Activated T-cell treated with anti-CD3 and anti-CD28 coated beads, Interleukin-2, amount 50 U/mL, for 24 hours (primary cell): ENCODE data around the gene MYOCD.

Experiments used
- DNase-seq: peaks from one replicate; pipeline ENCODE4 v3.0.0-alpha.2; 2020
- H3K27ac Mint-ChIP-seq: 2 replicates; pipeline ENCODE4 v1.8.0; 2020; ENCODE audit warnings: mild to moderate bottlenecking, mixed read lengths
- H3K27me3 Mint-ChIP-seq: 2 replicates; pipeline ENCODE4 v1.8.0; 2020; ENCODE audit warnings: mixed read lengths
- H3K36me3 Mint-ChIP-seq: 2 replicates; pipeline ENCODE4 v1.8.0; 2020; ENCODE audit warnings: low read depth, mixed read lengths
- H3K4me1 Mint-ChIP-seq: 2 replicates; pipeline ENCODE4 v1.8.0; 2020; ENCODE audit warnings: low read depth, mixed read lengths
- H3K4me3 Mint-ChIP-seq: 2 replicates; pipeline ENCODE4 v1.8.0; 2020; ENCODE audit warnings: mild to moderate bottlenecking, moderate library complexity, mixed read lengths
- H3K9me3 Mint-ChIP-seq: 2 replicates; pipeline ENCODE4 v1.8.0; 2020; ENCODE audit warnings: mixed read lengths

The MYOCD gene

GRCh38 chr17:12738624-12739023 is 72.9 kb downstream of the MYOCD start:
- no peak overlapping the region for H3K27ac Mint-ChIP-seq
- no peaks in the 10 kb centered on the region for H3K4me1 Mint-ChIP-seq
- H3K9me3 Mint-ChIP-seq, result no peaks in the 10 kb centered on the region
- no peaks in the 10 kb centered on the region for H3K27me3 Mint-ChIP-seq
- H3K4me3 Mint-ChIP-seq, result no peak overlapping the region
- no peak for DNase-seq
- no peaks in the 10 kb centered on the region for H3K36me3 Mint-ChIP-seq

DNA sequence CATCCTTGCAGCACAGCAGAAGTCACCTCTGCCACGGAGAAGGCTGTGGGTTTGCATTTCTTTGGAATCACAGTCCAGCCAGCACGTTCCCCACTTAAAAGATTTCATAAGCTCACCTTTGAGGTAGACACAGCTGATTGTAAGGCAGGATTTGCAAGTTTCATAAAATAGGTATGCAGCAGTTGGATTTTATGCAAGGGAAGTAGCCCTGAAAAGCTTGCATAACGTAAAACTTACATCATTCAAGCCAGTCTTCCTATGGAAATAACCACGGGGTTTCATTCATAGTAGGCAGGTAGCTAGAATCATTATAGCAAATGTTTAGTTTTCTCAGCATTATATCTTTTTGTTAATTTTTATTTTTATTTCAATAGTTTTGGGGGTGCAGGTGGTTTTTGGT is 73.8 kb downstream of the MYOCD start:
- no peak overlapping the region for H3K27ac Mint-ChIP-seq
- no peak for DNase-seq
- H3K4me1 Mint-ChIP-seq, result no peaks in the 10 kb centered on the region
- no peaks in the 10 kb centered on the region for H3K9me3 Mint-ChIP-seq
- H3K27me3 Mint-ChIP-seq, result no peaks in the 10 kb centered on the region
- no peak overlapping the region for H3K4me3 Mint-ChIP-seq
- H3K36me3 Mint-ChIP-seq, result no peaks in the 10 kb centered on the region

GRCh38 chr17:12743046-12743445 is 77.4 kb downstream of the MYOCD start:
- H3K9me3 Mint-ChIP-seq, result no peaks in the 10 kb centered on the region
- no peaks in the 10 kb centered on the region for H3K36me3 Mint-ChIP-seq
- no peaks in the 10 kb centered on the region for H3K27me3 Mint-ChIP-seq
- no peaks in the 10 kb centered on the region for H3K4me1 Mint-ChIP-seq
- H3K4me3 Mint-ChIP-seq, result no peak overlapping the region
- H3K27ac Mint-ChIP-seq, result no peak overlapping the region
- DNase-seq, result no peak

- H3K4me3 Mint-ChIP-seq, result no peak overlapping the region
- H3K27ac Mint-ChIP-seq, result no peak overlapping the region
- H3K27me3 Mint-ChIP-seq, result no peaks in the 10 kb centered on the region
- no peaks in the 10 kb centered on the region for H3K4me1 Mint-ChIP-seq
- H3K36me3 Mint-ChIP-seq, result no peaks in the 10 kb centered on the region
- no peak for DNase-seq
- H3K9me3 Mint-ChIP-seq, result no peaks in the 10 kb centered on the region
Measured at GRCh38 chr17:12744298-12744697, 78.6 kb downstream of the MYOCD start.

- Mint-ChIP-seq H3K36me3 (no peaks in the 10 kb centered on the region), H3K4me1 (no peaks in the 10 kb centered on the region), H3K27ac (no peak overlapping the region), H3K4me3 (no peak overlapping the region), H3K9me3 (no peaks in the 10 kb centered on the region), H3K27me3 (no peaks in the 10 kb centered on the region)
- no peak for DNase-seq
Measured at GRCh38 chr17:12744786-12745185, 79.1 kb downstream of the MYOCD start.

DNA sequence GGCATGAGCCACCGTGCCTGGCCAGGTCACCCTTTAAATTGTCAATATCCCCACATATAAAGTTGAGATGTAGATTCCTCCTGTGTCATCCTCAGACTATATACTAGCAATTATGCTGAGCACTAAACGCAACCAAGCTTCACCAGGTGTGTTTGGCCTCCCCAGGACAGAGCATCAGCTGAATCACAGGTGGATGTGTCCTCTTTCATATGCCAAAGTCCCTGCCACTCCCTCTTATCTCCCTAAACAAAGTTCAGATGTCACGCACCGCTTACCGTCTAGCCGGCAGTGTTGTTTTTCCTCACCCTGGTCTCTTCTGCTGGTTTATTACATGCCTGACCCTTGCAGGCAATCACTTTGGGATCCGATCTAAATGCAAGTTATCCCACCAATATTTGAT is 79.8 kb downstream of the MYOCD start:
- no peaks in the 10 kb centered on the region for H3K9me3 Mint-ChIP-seq
- no peaks in the 10 kb centered on the region for H3K27me3 Mint-ChIP-seq
- H3K4me1 Mint-ChIP-seq, result no peaks in the 10 kb centered on the region
- no peak overlapping the region for H3K4me3 Mint-ChIP-seq
- no peaks in the 10 kb centered on the region for H3K36me3 Mint-ChIP-seq
- no peak for DNase-seq
- no peak overlapping the region for H3K27ac Mint-ChIP-seq

GRCh38 chr17:12756786-12757185 is 91.1 kb downstream of the MYOCD start:
- Mint-ChIP-seq H3K9me3 (no peaks in the 10 kb centered on the region), H3K27me3 (no peaks in the 10 kb centered on the region), H3K27ac (no peak overlapping the region), H3K4me3 (no peak overlapping the region), H3K4me1 (no peaks in the 10 kb centered on the region), H3K36me3 (no peaks in the 10 kb centered on the region)
- DNase-seq, result no peak

- Mint-ChIP-seq H3K36me3 (no peaks in the 10 kb centered on the region), H3K4me3 (no peak overlapping the region), H3K9me3 (peaks cover 6% of the 10 kb centered on the region), H3K27ac (no peak overlapping the region), H3K4me1 (no peaks in the 10 kb centered on the region), H3K27me3 (no peaks in the 10 kb centered on the region)
- no peak for DNase-seq
Measured at GRCh38 chr17:12759090-12759489, 93.4 kb downstream of the MYOCD start.

DNA sequence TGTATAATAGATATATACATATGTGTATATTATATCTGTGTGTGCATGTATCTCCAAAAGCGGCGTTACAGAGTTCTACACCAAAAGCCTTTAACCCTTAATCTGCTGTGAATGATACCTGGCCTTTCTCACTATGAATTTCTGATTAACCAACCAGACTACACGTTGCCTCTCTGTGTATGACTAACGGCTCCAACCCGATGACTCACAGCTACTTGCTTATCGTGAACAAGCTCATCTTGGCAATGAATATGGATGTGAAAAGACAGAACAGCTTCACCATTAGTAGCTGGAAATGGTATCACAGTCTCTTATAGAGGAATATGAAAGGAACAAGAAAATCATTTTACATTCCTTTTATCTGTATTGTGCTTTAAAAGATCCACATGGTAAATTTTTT is 99.9 kb downstream of the MYOCD start:
- Mint-ChIP-seq H3K4me3 (no peak overlapping the region), H3K36me3 (no peaks in the 10 kb centered on the region), H3K9me3 (peaks cover 6% of the 10 kb centered on the region), H3K27me3 (peaks cover 7% of the 10 kb centered on the region), H3K4me1 (no peaks in the 10 kb centered on the region), H3K27ac (no peak overlapping the region)
- no peak for DNase-seq

- H3K27me3 Mint-ChIP-seq, result peaks cover 7% of the 10 kb centered on the region
- no peak overlapping the region for H3K27ac Mint-ChIP-seq
- no peaks in the 10 kb centered on the region for H3K9me3 Mint-ChIP-seq
- DNase-seq, result no peak
- no peak overlapping the region for H3K4me3 Mint-ChIP-seq
- no peaks in the 10 kb centered on the region for H3K4me1 Mint-ChIP-seq
- no peaks in the 10 kb centered on the region for H3K36me3 Mint-ChIP-seq
Measured at GRCh38 chr17:12768255-12768654, 102.6 kb downstream of the MYOCD start.

DNA sequence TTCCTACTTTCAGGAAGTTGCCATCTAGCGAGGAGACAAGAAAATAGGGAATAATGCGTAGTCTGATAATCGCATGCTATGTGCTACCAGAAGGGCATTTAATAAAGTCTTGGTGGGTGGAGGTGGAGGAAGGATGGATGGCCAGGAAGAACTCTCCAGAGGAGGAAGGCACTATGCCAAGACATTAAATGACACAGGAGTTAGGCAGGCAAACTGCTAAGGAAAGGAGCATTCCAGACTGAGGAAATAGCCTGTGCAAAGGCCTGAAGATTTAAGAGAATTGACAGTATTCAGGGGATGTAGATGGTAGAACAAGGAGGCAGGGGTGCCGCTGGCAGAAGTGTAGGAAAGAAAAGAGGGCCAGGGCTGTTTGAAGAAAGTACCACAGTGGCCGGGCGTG is 104.3 kb downstream of the MYOCD start:
- Mint-ChIP-seq H3K9me3 (no peaks in the 10 kb centered on the region), H3K4me1 (no peaks in the 10 kb centered on the region), H3K27ac (no peak overlapping the region), H3K36me3 (no peaks in the 10 kb centered on the region), H3K27me3 (peaks cover 7% of the 10 kb centered on the region), H3K4me3 (no peak overlapping the region)
- DNase-seq, result no peak

DNA sequence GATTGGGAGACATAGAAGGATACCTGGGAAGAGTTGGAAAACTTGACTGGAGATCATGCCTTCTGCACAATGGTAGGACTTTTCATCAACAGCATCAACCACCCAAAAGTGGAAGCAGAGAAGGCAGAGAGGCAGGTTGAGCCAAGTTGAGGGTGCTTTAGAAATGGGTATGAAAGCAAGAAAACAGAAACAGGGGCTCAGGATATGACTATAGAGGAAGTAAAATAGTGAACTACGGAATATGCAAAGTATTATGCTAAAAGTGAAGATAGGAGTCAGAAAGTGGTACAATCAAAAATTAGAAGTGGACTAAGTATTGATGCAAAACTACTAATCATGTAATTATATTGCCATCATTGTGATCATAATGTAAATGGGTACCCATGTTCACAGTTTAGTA is 107.5 kb downstream of the MYOCD start:
- H3K4me1 Mint-ChIP-seq, result no peaks in the 10 kb centered on the region
- DNase-seq, result no peak
- H3K4me3 Mint-ChIP-seq, result no peak overlapping the region
- no peaks in the 10 kb centered on the region for H3K36me3 Mint-ChIP-seq
- H3K27ac Mint-ChIP-seq, result no peak overlapping the region
- no peaks in the 10 kb centered on the region for H3K9me3 Mint-ChIP-seq
- H3K27me3 Mint-ChIP-seq, result peaks cover 7% of the 10 kb centered on the region

GRCh38 chr17:12789075-12789480 is 123.4 kb downstream of the MYOCD start:
- peaks cover 8% of the 10 kb centered on the region for H3K4me1 Mint-ChIP-seq
- peaks cover 49% of the 10 kb centered on the region for H3K27me3 Mint-ChIP-seq
- H3K27ac Mint-ChIP-seq, result no peak overlapping the region
- no peaks in the 10 kb centered on the region for H3K9me3 Mint-ChIP-seq
- no peak for DNase-seq
- H3K4me3 Mint-ChIP-seq, result peak overlapping the region; percentile 42
- H3K36me3 Mint-ChIP-seq, result no peaks in the 10 kb centered on the region

DNA sequence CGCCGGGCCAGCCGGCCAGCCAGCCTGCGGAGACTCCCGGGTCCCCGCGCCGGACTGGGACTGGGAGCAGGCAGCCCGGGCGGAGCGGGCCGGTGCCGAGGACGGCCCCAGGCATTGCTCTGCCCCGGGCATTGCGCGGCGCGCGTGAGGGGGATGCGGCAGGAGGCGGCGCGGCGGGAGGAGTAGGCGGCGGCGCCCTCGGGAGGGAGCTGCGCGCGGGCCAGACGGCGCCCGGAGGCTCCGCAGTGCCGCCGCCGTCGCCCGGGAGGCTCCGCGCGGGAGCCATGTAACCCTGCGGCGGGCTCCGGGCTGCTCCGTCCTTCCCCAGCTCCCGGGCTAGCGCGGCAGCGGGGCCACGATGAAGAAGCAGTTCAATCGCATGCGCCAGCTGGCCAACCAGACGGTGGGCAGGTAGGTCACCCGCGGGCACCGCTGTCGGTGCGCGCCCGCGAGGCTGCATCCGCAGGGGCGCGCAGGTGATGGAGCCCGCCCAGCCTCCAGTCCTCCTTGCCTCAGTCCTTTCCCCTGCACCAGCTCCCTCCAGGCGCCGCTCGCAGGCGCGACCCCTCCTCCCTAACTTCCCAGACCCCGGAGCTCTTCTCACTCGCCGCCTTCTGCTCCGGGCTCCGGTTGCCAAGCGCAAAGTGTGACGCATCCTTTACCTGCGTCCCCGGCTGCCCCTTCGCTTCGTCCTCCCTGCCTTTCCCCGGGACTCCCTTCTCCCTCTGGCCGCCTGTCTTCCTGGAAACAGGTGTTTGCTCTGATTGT is 124.0 kb downstream of the MYOCD start, which contains the start of gene ARHGAP44:
Gene ARHGAP44 (plus strand): TSS at position 18 of the 768 bp plus-strand sequence. CDS start 341 bp downstream, at position 359.
- peak; percentile 39 for DNase-seq
- H3K27ac Mint-ChIP-seq, result no peak within 1 kb of the TSS

GRCh38 chr17:12790249-12791106 is 124.8 kb downstream of the MYOCD start:
- H3K4me1 Mint-ChIP-seq, result peaks cover 8% of the 10 kb centered on the region
- DNase-seq, result no peak
- peak overlapping the region; percentile 66 for H3K4me3 Mint-ChIP-seq
- H3K36me3 Mint-ChIP-seq, result no peaks in the 10 kb centered on the region
- H3K27ac Mint-ChIP-seq, result no peak overlapping the region
- no peaks in the 10 kb centered on the region for H3K9me3 Mint-ChIP-seq
- H3K27me3 Mint-ChIP-seq, result peaks cover 49% of the 10 kb centered on the region

More for the DNA sequence above, 124.0 kb downstream of the MYOCD start, which contains the start of gene ARHGAP44:
- H3K9me3 Mint-ChIP-seq, result no peaks in the 10 kb centered on the region
- peaks cover 8% of the 10 kb centered on the region for H3K4me1 Mint-ChIP-seq
- no peaks in the 10 kb centered on the region for H3K36me3 Mint-ChIP-seq
- peaks cover 49% of the 10 kb centered on the region for H3K27me3 Mint-ChIP-seq
- peak within 1 kb of the TSS; percentile 66 for H3K4me3 Mint-ChIP-seq
